Activated naive CD4-positive, alpha-beta T cell treated with anti-CD3 and anti-CD28 coated beads, Interleukin-2, amount 50 U/mL, for 24 hours (primary cell): ENCODE data around the gene XRCC5.
"Not testable (repeated sequence)": the region's sequence is repeated elsewhere in the genome, so short reads cannot be mapped to it uniquely, and the experiment has no call there.

ENCODE experiments used
- H3K27ac Mint-ChIP-seq: one replicate; pipeline ENCODE4 v1.8.0; 2021; ENCODE audit warnings: mild to moderate bottlenecking, mixed read lengths
- H3K27me3 Mint-ChIP-seq: one replicate; pipeline ENCODE4 v1.8.0; 2021; ENCODE audit warnings: mixed read lengths
- H3K36me3 Mint-ChIP-seq: one replicate; pipeline ENCODE4 v1.8.0; 2021; ENCODE audit warnings: mixed read lengths
- H3K4me1 Mint-ChIP-seq: one replicate; pipeline ENCODE4 v1.8.0; 2021; ENCODE audit warnings: mixed read lengths
- H3K4me3 Mint-ChIP-seq: one replicate; pipeline ENCODE4 v1.8.0; 2021; ENCODE audit warnings: mild to moderate bottlenecking, mixed read lengths
- H3K9me3 Mint-ChIP-seq: one replicate; pipeline ENCODE4 v1.8.0; 2021; ENCODE audit warnings: mixed read lengths

Gene XRCC5

DNA sequence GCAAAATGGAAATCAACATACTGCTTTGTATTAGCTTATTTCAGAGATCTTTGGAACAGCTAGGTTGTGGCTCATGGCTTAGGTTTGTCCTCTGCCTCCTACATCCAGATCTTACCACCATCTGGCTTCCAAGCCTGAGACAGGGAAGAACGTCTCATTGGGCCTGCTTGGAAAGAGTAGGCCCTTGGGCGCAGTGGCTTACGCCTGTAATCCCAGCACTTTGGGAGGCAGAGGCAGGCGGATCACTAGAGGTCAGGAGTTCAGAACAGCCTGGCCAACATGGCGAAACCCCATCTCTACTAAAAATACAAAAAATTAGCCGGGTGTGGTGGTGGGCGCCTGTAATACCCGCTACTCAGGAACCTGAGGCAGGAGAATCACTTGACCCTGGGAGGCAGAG is 99.5 kb downstream of the XRCC5 start:
- peaks cover 58% of the 10 kb centered on the region for H3K4me1 Mint-ChIP-seq
- not testable (repeated sequence) for H3K9me3 Mint-ChIP-seq, H3K4me3 Mint-ChIP-seq, H3K27me3 Mint-ChIP-seq
- peak overlapping the region; percentile 86 for H3K27ac Mint-ChIP-seq
- peaks cover 45% of the 10 kb centered on the region for H3K36me3 Mint-ChIP-seq

DNA sequence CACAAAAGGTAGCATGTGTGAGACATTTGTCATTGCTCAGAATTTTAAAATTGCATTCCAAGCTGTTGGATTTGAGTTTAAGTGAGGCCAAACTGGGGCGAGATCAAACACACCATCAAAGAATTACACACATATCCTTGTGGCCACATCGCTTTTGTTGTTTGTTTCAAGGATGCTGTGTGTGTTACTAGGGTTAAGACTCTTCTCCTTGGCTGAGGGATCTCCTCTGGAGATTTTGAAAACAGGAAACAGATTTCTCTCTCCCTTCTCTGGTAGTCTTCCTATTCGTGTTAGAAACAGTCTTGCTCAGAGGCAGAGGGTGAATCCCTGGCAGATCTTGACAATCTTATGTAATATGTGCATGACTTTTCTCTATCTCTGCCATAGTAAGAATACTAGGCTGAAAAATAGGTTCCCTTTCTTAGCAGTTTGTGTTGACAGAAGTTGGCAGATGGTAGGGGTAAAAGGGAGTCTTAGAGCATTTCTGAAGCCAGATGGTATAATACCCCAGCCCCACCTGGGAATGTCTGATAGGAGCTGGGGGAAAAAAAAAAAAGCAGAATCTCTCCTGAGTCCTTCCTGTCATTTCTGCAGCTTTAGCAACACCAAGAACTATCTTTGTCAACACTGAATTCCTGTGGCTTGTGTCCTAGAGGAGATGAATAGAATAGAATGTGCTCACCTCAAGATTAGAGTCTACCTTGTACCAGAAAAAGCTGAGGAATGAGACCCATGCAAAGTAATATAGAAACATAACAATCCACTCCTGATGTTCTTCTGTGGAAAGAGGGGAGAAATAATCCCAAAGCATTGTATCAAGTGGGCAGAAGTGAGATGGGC is 101.8 kb downstream of the XRCC5 start:
- no peaks in the 10 kb centered on the region for H3K9me3 Mint-ChIP-seq
- H3K4me3 Mint-ChIP-seq, result no peak overlapping the region
- H3K27ac Mint-ChIP-seq, result peak overlapping the region; percentile 84
- H3K27me3 Mint-ChIP-seq, result no peaks in the 10 kb centered on the region
- H3K36me3 Mint-ChIP-seq, result peaks cover 36% of the 10 kb centered on the region
- peaks cover 47% of the 10 kb centered on the region for H3K4me1 Mint-ChIP-seq

DNA sequence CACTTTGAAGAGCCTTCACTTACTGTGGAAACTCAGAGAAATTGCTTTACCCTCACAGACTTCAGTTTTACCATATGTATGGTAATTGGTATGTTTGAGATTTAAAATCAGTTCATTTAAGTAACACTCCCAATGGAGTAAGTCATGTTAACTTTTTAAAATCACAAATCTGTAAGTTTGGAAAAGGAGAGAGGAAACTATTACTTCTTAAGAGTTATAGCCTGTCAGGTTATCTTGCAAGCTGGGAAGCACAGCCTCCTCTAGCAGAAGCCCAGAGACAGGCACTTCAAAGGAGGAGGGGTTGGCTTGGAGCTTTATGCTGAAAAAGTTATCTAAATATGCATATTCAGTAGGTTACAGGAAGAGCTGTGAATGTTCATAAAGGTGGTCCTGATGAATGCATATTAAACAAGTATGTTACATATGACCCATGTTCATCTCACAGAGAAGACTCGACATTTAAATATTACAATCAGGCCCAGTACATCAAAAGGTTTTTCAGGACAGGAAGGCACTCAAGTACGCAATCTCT is 102.5 kb downstream of the XRCC5 start:
- no peaks in the 10 kb centered on the region for H3K27me3 Mint-ChIP-seq
- peaks cover 28% of the 10 kb centered on the region for H3K36me3 Mint-ChIP-seq
- H3K27ac Mint-ChIP-seq, result peak overlapping the region; percentile 78
- peaks cover 42% of the 10 kb centered on the region for H3K4me1 Mint-ChIP-seq
- H3K9me3 Mint-ChIP-seq, result no peaks in the 10 kb centered on the region
- no peak overlapping the region for H3K4me3 Mint-ChIP-seq

DNA sequence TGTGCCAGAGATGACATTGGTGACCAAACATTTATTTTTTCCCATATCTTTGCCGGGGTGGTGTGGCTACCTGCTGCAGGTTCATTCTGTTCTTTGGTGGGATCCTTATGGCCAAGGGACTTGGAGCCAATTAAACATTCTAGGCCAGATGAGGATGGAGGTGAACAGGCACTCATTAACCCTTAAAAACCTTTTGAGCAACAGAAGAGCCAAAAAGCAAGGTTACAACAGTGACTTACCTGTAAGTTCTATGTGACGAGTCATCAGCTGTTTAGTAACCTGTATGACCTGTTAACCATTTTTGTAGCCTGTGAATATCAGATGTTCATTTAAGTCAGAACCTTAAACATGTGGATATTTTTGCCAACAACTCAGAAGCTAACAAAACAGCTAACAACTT is 105.6 kb downstream of the XRCC5 start:
- H3K4me1 Mint-ChIP-seq, result peaks cover 36% of the 10 kb centered on the region
- peaks cover 12% of the 10 kb centered on the region for H3K36me3 Mint-ChIP-seq
- H3K4me3 Mint-ChIP-seq, result no peak overlapping the region
- H3K27ac Mint-ChIP-seq, result no peak overlapping the region
- no peaks in the 10 kb centered on the region for H3K9me3 Mint-ChIP-seq
- no peaks in the 10 kb centered on the region for H3K27me3 Mint-ChIP-seq

DNA sequence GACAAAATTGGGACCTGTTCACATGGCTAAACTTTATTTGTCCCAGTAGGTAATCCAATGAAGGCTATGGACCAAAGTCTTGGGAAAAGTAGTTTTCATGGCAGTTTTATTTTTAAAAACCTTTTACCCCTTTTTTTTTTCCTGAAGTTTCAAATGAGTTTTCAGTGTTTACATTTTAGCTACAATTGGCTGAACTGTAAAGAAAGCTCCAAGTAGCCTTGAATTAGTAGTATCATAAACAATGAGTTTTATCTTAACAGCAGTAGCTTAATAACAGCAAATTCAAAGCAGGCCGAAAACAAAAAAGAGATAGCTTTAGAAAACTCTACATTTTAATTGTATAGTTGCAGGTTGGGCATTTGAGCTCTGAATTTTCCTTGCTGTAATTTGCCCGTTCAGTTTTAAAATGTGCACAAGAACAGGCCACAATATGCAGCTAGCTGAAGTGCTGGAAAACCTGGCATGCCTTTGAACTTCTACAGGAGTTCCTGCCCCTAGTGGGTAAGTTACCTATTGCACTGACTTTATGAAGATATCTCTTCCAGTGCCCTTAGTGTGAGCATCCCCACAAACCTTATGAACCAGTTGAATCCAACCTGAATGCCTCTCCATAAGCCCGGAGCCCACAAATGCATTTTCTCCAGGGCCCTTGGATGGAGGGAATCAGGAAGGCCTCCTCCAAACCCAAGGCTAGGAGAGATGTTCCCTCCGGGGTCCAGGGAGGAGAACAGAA is 106.7 kb downstream of the XRCC5 start:
- Mint-ChIP-seq H3K27ac (no peak overlapping the region), H3K9me3 (no peaks in the 10 kb centered on the region), H3K27me3 (no peaks in the 10 kb centered on the region), H3K36me3 (peaks cover 7% of the 10 kb centered on the region), H3K4me3 (no peak overlapping the region), H3K4me1 (peaks cover 26% of the 10 kb centered on the region)

DNA sequence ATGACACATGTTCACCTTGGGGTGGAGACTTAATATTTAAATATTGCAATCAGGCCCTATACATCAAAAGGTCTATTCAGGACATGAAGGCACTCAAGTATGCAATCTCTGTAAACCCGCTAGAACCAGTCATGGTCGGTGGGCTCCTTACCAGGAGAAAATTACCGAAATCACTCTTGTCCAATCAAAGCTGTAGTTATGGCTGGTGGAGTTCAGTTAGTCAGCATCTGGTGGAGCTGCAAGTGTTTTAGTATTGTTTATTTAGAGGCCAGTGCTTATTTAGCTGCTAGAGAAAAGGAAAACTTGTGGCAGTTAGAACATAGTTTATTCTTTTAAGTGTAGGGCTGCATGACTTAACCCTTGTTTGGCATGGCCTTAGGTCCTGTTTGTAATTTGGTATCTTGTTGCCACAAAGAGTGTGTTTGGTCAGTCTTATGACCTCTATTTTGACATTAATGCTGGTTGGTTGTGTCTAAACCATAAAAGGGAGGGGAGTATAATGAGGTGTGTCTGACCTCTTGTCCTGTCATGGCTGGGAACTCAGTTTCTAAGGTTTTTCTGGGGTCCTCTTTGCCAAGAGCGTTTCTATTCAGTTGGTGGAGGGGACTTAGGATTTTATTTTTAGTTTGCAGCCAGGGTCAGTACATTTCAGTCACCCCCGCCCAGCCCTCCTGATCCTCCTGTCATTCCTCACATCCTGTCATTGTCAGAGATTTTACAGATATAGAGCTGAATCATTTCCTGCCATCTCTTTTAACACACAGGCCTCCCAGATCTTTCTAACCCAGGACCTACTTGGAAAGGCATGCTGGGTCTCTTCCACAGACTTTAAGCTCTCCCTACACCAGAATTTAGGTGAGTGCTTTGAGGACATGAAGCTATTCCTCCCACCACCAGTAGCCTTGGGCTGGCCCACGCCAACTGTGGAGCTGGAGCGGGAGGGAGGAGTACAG is 108.1 kb downstream of the XRCC5 start:
- Mint-ChIP-seq H3K4me1 (peaks cover 24% of the 10 kb centered on the region), H3K36me3 (peaks cover 5% of the 10 kb centered on the region), H3K27me3 (no peaks in the 10 kb centered on the region), H3K27ac (no peak overlapping the region), H3K9me3 (no peaks in the 10 kb centered on the region), H3K4me3 (peak overlapping the region; percentile 2)

DNA sequence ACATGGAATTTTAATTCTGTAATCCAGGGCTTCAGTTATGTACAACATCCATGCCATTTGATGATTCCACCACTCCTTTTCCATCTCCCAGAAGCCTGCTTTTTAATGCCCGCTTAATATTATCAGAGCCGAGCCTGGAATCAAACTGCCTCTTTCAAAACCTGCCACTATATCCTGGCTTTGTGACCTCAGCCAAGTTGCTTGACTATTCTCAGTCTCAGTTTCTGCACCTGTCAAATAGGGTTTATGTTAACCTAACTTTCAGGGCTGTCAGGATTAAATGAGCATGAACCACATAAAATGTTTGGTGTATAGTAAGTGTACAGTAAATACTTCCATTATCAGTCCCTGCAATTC is 108.7 kb downstream of the XRCC5 start:
- Mint-ChIP-seq H3K4me3 (peak overlapping the region; percentile 2), H3K4me1 (peaks cover 29% of the 10 kb centered on the region), H3K9me3 (no peaks in the 10 kb centered on the region), H3K36me3 (peaks cover 4% of the 10 kb centered on the region), H3K27me3 (no peaks in the 10 kb centered on the region), H3K27ac (peak overlapping the region; percentile 57)

DNA sequence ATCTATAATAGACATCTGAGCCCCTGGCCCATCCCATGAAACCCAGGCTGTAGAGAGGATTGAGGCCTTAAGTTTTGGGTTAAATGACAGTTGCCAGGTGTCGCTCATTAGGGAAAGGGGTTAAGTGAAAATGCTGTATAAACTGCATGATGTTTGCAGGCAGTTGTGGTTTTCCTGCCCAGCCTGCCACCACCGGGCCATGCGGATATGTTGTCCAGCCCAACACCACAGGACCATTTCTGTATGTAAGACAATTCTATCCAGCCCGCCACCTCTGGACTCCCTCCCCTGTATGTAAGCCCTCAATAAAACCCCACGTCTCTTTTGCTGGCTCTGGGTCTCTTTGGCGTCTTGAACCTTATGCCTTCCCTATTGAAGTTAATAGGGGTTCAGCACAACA is 110.7 kb downstream of the XRCC5 start:
- H3K27me3 Mint-ChIP-seq, result no peaks in the 10 kb centered on the region
- H3K9me3 Mint-ChIP-seq, result no peaks in the 10 kb centered on the region
- H3K27ac Mint-ChIP-seq, result no peak overlapping the region
- no peak overlapping the region for H3K4me3 Mint-ChIP-seq
- peaks cover 2% of the 10 kb centered on the region for H3K36me3 Mint-ChIP-seq
- peaks cover 35% of the 10 kb centered on the region for H3K4me1 Mint-ChIP-seq

DNA sequence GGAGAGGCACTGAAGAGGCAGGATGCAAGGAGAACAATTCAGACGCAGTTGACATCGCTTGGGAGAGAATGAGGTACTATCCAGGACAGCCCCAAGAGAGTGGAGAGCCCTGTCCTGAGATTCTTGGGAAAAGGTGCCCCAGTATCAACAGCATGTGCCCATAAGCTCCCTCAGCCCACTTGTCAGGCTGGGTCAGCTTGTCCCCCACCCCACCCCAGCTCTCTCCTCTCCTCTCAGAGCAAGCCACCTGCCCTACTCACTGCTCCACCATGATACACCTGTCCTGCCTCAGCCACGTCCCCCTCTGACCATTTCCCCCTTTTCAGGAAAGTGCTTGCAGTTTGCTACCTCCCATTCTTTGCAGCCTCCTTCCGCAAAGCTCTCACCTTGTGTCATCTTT is 111.8 kb downstream of the XRCC5 start:
- Mint-ChIP-seq H3K4me1 (peaks cover 35% of the 10 kb centered on the region), H3K27me3 (no peaks in the 10 kb centered on the region), H3K27ac (no peak overlapping the region), H3K9me3 (no peaks in the 10 kb centered on the region), H3K4me3 (no peak overlapping the region), H3K36me3 (peaks cover 2% of the 10 kb centered on the region)

DNA sequence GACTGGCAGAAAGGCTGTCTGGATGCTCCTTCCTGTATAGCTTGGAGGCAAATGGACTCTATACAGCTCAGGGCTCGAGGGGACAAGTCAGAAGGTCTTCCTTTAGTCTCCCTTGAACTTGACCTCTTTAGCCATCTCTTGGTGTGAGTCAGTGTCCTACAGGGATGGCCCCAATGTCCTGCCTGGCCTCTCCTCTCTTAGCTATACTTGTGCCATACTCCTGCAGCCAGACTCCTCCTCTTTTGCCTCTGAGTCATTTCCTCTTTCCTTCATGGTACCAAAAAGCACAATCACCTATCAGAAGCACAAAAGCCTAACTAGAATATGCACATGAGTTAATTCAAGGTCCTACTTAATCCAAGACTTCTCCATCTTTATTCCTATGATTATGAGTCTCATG is 112.7 kb downstream of the XRCC5 start:
- no peaks in the 10 kb centered on the region for H3K27me3 Mint-ChIP-seq
- H3K36me3 Mint-ChIP-seq, result peaks cover 2% of the 10 kb centered on the region
- no peaks in the 10 kb centered on the region for H3K9me3 Mint-ChIP-seq
- peaks cover 31% of the 10 kb centered on the region for H3K4me1 Mint-ChIP-seq
- no peak overlapping the region for H3K4me3 Mint-ChIP-seq
- no peak overlapping the region for H3K27ac Mint-ChIP-seq

DNA sequence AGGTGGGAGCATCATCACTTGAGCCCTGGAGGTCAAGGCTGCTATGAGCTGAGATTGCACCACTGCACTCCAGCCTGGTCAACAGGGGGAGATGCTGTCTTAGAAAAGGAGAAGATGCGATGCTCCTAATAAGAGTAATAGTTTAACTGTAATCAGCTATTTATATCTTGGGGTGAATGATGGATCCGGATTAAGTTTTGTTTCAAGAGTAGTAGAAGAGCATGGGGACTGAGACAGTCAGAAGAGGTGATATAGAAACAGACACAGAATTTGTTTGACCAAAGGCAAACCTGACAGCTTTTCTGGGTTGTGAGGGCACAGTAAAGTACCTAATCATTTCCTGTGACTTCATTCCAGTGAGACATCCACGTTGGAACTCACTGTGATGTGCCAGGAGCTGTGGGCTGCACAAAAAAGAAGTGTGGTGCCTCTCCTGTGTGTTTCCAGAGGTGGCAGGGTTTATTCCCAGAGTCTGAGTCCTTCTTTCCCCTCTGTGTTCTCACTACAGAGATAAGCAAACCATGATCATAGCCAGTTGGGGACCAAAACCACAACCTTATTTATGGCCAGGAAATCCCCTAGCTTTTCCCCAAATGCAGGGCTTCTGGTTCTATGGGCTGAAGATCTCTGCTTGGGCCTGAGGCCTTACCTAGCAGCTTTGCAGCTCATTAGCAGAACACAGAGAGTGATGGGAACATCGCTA is 113.7 kb downstream of the XRCC5 start:
- H3K9me3 Mint-ChIP-seq, result no peaks in the 10 kb centered on the region
- H3K27me3 Mint-ChIP-seq, result no peaks in the 10 kb centered on the region
- H3K27ac Mint-ChIP-seq, result peak overlapping the region; percentile 15
- no peak overlapping the region for H3K4me3 Mint-ChIP-seq
- H3K4me1 Mint-ChIP-seq, result peaks cover 22% of the 10 kb centered on the region
- peaks cover 2% of the 10 kb centered on the region for H3K36me3 Mint-ChIP-seq

DNA sequence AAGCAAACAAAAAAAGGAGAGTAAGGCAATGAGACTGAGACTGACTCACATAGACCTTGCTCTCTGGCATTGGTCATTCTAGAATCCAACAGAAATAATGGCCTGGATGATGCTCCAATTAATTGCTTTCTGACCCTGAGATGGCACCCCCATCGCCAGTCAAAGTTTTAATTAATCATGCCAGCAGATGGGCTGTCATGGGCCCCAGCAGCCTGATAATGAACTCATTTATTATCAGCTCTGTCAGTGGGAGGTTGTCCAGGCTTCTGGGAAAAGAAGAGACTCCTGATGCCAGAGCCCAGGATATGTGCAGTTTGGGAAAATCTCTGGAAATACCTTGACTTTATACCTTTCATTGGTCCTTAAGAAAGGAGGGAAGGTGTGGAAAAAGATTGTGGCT is 115.2 kb downstream of the XRCC5 start:
- no peak overlapping the region for H3K27ac Mint-ChIP-seq
- H3K4me3 Mint-ChIP-seq, result no peak overlapping the region
- no peaks in the 10 kb centered on the region for H3K36me3 Mint-ChIP-seq
- no peaks in the 10 kb centered on the region for H3K9me3 Mint-ChIP-seq
- peaks cover 16% of the 10 kb centered on the region for H3K4me1 Mint-ChIP-seq
- no peaks in the 10 kb centered on the region for H3K27me3 Mint-ChIP-seq

DNA sequence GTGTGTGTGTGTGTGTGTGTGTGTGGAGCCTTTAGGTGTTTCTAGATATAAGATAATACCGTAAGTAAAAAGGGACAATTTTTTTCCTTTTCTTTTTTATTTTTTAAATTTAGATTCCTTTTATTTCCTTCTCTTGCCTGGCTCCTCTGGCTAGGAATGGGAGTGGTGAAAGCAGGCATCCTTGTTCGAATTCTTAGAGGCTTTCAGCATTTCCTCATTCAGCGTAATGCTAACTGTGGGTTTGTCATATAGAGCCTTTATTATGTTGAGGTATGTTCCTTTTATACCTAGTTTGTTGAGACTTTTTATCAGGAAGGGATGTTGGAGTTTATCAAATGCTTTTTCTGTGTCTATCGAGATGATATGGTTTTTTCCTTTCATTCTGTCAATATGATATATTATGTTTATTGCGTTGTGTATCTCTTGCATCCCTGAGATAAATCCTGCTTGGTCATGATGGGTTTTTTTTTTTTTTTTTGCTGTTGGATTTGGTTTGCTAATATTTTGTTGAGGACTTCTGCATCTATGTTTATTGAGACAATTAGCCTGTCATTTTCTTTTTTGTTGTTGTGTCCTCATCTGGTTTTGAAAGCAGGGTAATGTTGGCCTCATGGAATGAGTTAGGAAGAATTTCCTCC is 120.2 kb downstream of the XRCC5 start:
- Mint-ChIP-seq H3K4me3 (no peak overlapping the region), H3K9me3 (peaks cover 24% of the 10 kb centered on the region), H3K36me3 (peaks cover 18% of the 10 kb centered on the region), H3K27me3 (no peaks in the 10 kb centered on the region), H3K27ac (no peak overlapping the region), H3K4me1 (no peaks in the 10 kb centered on the region)

DNA sequence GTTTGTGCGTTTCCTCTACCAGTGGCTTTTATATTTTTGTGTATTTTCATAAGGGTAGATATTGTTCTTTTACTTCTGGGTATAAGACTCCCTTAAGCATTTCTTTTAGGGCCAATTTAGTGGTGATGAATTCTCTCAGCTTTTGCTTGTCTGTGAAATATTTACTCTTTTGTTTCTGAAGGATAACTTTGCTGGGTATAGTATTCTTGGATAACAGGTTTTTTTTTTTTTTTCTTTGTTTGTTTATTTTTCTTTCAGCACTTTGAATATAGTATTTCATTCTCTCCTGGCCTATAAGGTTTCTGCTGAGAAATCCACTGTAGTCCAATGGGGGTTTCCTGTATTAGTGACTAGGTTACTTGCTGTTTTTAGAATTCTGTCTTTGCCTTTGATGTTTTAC is 122.7 kb downstream of the XRCC5 start:
- H3K27ac Mint-ChIP-seq, result no peak overlapping the region

More for the DNA sequence above, 122.7 kb downstream of the XRCC5 start:
- H3K36me3 Mint-ChIP-seq, result peaks cover 20% of the 10 kb centered on the region
- H3K27me3 Mint-ChIP-seq, result no peaks in the 10 kb centered on the region
- H3K9me3 Mint-ChIP-seq, result peaks cover 24% of the 10 kb centered on the region
- no peak overlapping the region for H3K4me3 Mint-ChIP-seq
- no peaks in the 10 kb centered on the region for H3K4me1 Mint-ChIP-seq
